Measurements from ENCODE around the gene MPP2. TPM values are rescaled to one million over a fixed set of nuclear protein-coding genes. Genes with fewer than 3 reads are reported as not detected.

Gene MPP2
- total RNA-seq, 1 donor from 2014 or later, result 1.0 TPM

DNA sequence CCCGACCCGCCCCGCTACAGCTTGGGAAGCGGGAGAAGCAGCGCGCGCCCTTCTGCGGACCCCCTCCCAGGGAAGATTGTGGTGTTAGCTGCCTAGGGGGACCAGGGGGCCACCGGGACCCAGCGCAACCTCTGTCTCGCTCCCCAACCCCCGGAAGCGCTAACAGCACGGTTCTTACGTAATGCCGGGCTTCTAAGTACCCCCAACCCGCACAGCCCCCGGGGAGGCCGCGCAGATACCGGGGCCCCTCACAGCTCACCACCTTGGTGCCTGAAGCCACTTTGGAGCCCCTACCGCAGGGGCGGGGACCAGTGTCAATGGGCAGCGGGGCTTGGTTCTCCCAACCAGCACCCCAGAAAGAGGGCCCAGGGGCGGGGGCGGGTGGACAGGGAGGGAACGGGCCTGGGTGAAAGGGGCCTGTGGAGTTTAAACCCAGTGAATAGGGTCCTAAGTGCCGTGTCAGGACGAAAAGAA is 348 bp downstream of the MPP2 start:
- Histone ChIP-seq H3K9me3 (ENCODE audit: control insufficient read depth in 3 of 3, low read length in 3 of 3) (no peaks in the 10 kb centered on the region), H3K4me1 (ENCODE audit: control insufficient read depth in 3 of 3, insufficient read depth in 3 of 3, low read length in 3 of 3) (peaks cover 17 to 23% (median 20%) of the 10 kb centered on the region in 3 donors), H3K9ac (ENCODE audit: low read depth in 1 of 3, low read length in 3 of 3) (peak overlapping the region; percentile 43 to 76 (median 73)), H3K36me3 (ENCODE audit: control insufficient read depth in 3 of 3, insufficient read depth in 3 of 3, low read length in 3 of 3) (no peaks in the 10 kb centered on the region), H3K4me3 (ENCODE audit: low read length in 3 of 3) (peak overlapping the region; percentile 65 to 73 (median 67)), H3K27ac (ENCODE audit: low read depth, low read length) (peak overlapping the region; percentile 69), H3K27me3 (ENCODE audit: control insufficient read depth in 3 of 3, insufficient read depth in 3 of 3, low read length in 3 of 3) (peaks cover 44 to 57% (median 54%) of the 10 kb centered on the region in 3 donors)

DNA sequence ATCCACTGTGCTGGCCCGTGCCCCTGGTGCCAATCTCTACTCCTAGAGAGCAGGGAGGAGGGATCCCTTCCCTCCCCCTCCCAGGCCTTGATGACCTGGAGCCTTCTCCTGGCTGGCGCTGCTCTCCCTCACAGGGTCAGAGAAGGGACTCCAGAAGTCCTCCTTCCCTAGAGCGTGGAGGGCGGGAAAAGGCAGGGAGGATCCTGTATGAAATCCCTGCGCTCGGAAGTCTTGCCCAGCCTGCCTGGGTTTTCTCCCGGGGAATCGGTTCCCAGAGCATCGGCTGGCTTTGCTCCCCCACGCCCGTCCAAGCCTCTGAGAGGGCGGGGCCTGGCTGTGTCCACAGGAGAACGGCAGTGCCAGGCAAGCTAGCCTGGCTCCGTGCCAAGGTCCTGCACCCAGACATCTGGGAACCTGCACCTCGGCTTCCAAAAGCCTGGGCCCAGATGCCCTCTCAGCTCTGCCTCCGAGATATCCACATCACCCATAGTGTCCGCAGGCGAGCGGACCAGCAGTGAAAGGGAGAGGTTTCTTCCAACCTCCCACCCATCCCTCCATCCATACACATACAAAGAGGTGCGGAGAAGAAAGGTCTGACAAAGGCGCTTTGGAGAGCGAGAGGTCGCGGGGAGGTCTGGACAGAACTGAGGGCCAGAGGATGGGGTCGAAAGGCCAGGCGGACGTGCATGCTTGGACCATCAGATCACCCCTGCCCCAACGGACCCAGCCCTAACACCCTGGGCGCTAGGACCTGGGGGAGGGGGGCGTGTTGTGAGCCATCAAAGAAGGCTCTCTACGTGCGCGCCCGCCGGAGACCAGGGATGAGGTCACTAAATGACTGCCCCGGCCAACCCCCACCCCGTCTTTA is 1.1 kb downstream of the MPP2 start:
- Histone ChIP-seq H3K27ac (ENCODE audit: low read depth, low read length) (no peak overlapping the region), H3K36me3 (ENCODE audit: control insufficient read depth in 3 of 3, insufficient read depth in 3 of 3, low read length in 3 of 3) (no peaks in the 10 kb centered on the region), H3K9me3 (ENCODE audit: control insufficient read depth in 3 of 3, low read length in 3 of 3) (no peaks in the 10 kb centered on the region), H3K4me1 (ENCODE audit: control insufficient read depth in 3 of 3, insufficient read depth in 3 of 3, low read length in 3 of 3) (peaks cover 17 to 23% (median 20%) of the 10 kb centered on the region in 3 donors), H3K4me3 (ENCODE audit: low read length in 3 of 3) (peak overlapping the region; percentile 65 to 67 (median 65)), H3K27me3 (ENCODE audit: control insufficient read depth in 3 of 3, insufficient read depth in 3 of 3, low read length in 3 of 3) (peaks cover 39 to 57% (median 56%) of the 10 kb centered on the region in 3 donors), H3K9ac (ENCODE audit: low read depth in 1 of 3, low read length in 3 of 3) (peak overlapping the region in 2 of 3 donors; percentile 73 to 76)

DNA sequence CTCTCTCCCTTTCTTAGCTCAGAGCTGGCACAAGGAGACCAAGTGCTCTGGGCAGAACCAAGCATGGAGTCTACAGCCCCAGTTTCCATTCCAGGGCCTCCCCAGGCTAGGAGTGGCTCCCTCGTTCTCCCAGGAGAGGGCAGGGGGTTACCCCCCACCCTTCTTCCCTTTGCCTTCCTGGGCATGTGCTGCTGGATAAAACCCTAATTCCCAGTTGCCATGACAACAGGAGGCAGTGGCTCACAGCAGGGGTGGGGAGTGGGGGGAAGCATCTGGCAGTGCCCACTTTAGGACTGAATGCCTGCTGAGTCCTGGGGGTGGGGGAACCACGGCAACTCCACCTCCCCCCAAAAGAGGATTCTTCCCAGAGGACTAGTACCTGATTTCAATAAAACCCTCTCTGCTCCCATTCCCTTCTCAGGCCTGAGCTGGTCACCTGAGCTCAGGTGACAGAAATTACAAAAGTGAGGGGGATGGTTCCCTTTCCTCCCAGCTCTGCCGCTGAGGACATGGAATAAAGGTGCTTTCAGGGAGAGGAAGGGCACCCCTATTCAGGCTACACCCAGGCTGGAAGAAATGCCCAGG is 1.8 kb downstream of the MPP2 start:
- H3K36me3 ChIP-seq (ENCODE audit: control insufficient read depth in 3 of 3, insufficient read depth in 3 of 3, low read length in 3 of 3), result no peaks in the 10 kb centered on the region
- no peak overlapping the region for H3K27ac ChIP-seq (ENCODE audit: low read depth, low read length)
- peaks cover 24 to 28% (median 26%) of the 10 kb centered on the region in 3 donors for H3K4me1 ChIP-seq (ENCODE audit: control insufficient read depth in 3 of 3, insufficient read depth in 3 of 3, low read length in 3 of 3)
- H3K9me3 ChIP-seq (ENCODE audit: control insufficient read depth in 3 of 3, low read length in 3 of 3), result no peaks in the 10 kb centered on the region
- peaks cover 39 to 61% (median 57%) of the 10 kb centered on the region in 3 donors for H3K27me3 ChIP-seq (ENCODE audit: control insufficient read depth in 3 of 3, insufficient read depth in 3 of 3, low read length in 3 of 3)
- peak overlapping the region in 1 of 3 donors; percentile 73 for H3K9ac ChIP-seq (ENCODE audit: low read depth in 1 of 3, low read length in 3 of 3)
- H3K4me3 ChIP-seq (ENCODE audit: low read length in 3 of 3), result peak overlapping the region in 1 of 3 donors; percentile 65

DNA sequence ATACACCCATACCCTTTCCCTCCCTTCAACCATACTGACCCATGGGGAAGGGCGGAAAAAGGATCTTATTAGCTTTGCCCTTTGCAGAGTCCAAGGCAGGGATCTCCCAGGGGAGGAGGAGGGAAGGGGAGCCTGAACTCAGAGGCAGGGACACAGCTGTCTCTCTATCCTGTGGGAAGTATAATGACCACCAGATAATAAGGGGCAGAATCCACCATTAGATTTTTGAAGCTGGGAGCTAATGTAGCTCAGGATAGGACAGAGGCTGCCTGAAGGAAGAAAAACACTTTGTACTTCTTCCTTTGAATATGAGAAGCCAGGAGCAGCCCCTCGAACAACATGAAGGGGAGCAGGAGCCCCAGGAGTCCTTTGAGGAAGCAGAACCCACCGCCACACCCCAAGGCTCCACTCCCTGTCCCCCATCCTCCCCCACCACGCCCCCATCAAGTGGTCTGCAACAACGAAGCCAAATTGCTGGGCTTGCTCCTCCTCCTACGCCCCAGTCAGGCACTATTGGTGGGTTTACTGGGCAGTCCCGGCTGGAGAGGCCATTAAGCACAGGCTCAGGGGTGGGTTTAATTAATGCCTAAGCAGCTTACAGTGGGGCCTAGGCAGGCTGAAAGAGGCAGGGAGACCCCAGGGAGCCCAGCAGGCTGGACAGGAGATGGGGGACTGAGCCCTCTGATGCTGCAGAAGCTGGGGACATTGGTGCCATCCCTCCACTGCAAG is 5.3 kb downstream of the MPP2 start:
- no peak overlapping the region for H3K4me3 ChIP-seq (ENCODE audit: low read length in 3 of 3)
- H3K36me3 ChIP-seq (ENCODE audit: control insufficient read depth in 3 of 3, insufficient read depth in 3 of 3, low read length in 3 of 3), result no peaks in the 10 kb centered on the region
- H3K27ac ChIP-seq (ENCODE audit: low read depth, low read length), result no peak overlapping the region
- H3K27me3 ChIP-seq (ENCODE audit: control insufficient read depth in 3 of 3, insufficient read depth in 3 of 3, low read length in 3 of 3), result peaks cover 28 to 53% (median 42%) of the 10 kb centered on the region in 3 donors
- H3K4me1 ChIP-seq (ENCODE audit: control insufficient read depth in 3 of 3, insufficient read depth in 3 of 3, low read length in 3 of 3), result peaks cover 22 to 26% (median 25%) of the 10 kb centered on the region in 3 donors
- H3K9ac ChIP-seq (ENCODE audit: low read depth in 1 of 3, low read length in 3 of 3), result no peak overlapping the region
- H3K9me3 ChIP-seq (ENCODE audit: control insufficient read depth in 3 of 3, low read length in 3 of 3), result no peaks in the 10 kb centered on the region

DNA sequence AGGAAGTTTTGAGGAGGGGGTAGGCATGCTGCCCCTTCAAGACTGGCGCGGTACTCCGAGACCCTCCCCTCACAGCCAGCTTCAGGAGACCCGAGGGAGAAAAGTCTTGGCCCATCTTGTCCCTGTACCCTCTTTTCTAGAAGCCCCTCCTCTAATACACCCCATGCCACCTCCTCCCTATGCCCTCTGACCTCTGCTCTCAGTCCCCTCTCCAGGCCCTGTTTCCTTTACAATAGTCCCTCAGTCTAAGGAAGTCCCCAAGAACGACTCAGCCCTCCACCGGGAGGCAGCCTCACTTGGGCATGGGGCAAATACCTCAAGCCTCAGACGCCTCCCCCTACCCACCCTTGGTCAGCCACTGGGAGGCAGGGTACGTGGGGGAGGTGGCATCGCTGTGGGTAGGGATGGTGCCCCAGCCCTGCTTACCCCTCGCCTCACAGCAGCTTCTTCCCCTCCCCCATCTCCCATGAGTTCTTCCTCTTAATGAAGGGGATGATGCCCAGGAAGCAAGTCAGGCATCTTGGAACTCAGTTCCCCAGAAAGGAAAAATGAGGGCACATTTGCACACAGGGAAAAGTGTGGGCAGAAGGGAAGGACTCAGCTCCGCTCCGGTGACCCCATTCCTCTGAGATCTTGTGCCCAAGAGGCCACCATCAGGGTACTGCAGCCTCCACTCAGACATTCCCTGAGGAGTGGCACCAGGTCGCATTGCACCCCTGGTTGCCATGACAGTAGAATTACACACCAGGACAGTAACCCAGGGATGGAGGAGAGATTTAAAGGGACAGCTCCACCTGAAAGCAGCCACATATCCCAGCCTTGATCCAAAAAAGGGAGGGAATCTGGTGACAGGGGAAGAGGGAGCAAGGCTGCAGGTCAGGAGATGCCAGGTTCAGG is 6.2 kb downstream of the MPP2 start:
- H3K9me3 ChIP-seq (ENCODE audit: control insufficient read depth in 3 of 3, low read length in 3 of 3), result no peaks in the 10 kb centered on the region
- H3K27me3 ChIP-seq (ENCODE audit: control insufficient read depth in 3 of 3, insufficient read depth in 3 of 3, low read length in 3 of 3), result peaks cover 20 to 44% (median 40%) of the 10 kb centered on the region in 3 donors
- H3K27ac ChIP-seq (ENCODE audit: low read depth, low read length), result no peak overlapping the region
- peak overlapping the region in 2 of 3 donors; percentile 25 to 38 for H3K9ac ChIP-seq (ENCODE audit: low read depth in 1 of 3, low read length in 3 of 3)
- peaks cover 14 to 19% (median 19%) of the 10 kb centered on the region in 3 donors for H3K4me1 ChIP-seq (ENCODE audit: control insufficient read depth in 3 of 3, insufficient read depth in 3 of 3, low read length in 3 of 3)
- H3K36me3 ChIP-seq (ENCODE audit: control insufficient read depth in 3 of 3, insufficient read depth in 3 of 3, low read length in 3 of 3), result no peaks in the 10 kb centered on the region
- peak overlapping the region; percentile 69 to 80 (median 74) for H3K4me3 ChIP-seq (ENCODE audit: low read length in 3 of 3)

DNA sequence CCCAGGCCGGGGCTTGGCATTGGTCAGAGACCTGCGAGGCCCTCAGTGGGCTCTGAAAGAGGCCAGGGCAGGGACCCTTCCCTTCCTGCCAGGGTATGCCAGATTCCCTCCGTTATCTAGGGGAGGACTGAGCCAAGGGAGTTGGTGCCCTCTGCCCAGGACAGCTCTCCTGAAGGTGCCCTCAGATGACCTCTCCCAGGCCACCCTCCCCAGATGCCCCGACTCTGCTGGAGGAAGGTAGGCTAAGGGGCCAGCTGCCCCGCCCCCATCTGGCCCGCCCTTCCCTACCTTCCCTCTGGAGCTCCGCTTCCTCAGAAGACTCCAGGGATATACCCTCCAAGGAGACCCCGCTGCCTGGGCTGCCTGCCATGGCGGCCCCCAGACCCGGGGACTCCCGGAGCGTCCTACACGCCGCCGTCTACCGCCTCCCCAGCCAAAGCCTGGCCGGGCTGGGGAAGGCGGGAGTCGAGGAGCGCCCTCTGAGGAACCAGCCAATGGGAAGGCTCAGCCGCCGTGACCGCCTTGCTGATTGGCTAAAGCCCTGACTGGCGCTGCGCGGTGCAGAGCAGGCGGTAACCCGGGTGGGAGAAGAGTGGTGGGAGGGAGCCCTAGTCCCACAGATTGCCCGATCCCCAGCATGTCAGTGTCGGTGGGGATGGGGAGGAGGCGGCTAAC is 7.0 kb downstream of the MPP2 start:
- H3K4me3 ChIP-seq (ENCODE audit: low read length in 3 of 3), result peak overlapping the region; percentile 69 to 80 (median 74)
- peak overlapping the region; percentile 33 to 64 (median 38) for H3K9ac ChIP-seq (ENCODE audit: low read depth in 1 of 3, low read length in 3 of 3)
- no peaks in the 10 kb centered on the region for H3K36me3 ChIP-seq (ENCODE audit: control insufficient read depth in 3 of 3, insufficient read depth in 3 of 3, low read length in 3 of 3)
- H3K4me1 ChIP-seq (ENCODE audit: control insufficient read depth in 3 of 3, insufficient read depth in 3 of 3, low read length in 3 of 3), result peaks cover 10 to 14% (median 12%) of the 10 kb centered on the region in 3 donors
- no peaks in the 10 kb centered on the region for H3K9me3 ChIP-seq (ENCODE audit: control insufficient read depth in 3 of 3, low read length in 3 of 3)
- no peak overlapping the region for H3K27ac ChIP-seq (ENCODE audit: low read depth, low read length)
- H3K27me3 ChIP-seq (ENCODE audit: control insufficient read depth in 3 of 3, insufficient read depth in 3 of 3, low read length in 3 of 3), result peaks cover 12 to 36% (median 32%) of the 10 kb centered on the region in 3 donors

DNA sequence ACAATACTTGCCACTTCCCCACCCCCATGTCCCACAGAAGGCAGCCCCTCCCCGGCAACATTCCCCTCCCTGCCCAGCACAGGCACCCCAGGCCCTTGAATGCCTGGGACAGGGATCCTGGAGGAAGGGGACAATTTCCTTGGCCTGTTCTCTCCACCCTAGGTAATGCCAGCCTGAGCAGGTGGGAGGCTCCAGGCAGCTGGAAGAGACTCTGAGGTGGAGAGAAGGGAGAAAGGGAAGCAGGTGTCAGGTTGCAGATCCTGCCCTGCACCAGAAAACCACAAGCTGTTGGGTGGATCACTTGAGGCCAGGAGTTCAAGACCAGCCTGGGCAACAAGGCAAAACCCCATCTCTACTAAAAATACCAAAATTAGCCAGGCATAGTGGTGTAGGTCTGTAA is 8.9 kb downstream of the MPP2 start:
- H3K4me3 ChIP-seq (ENCODE audit: low read length in 3 of 3), result no peak overlapping the region
- H3K27me3 ChIP-seq (ENCODE audit: control insufficient read depth in 3 of 3, insufficient read depth in 3 of 3, low read length in 3 of 3), result peaks cover 0 to 22% (median 16%) of the 10 kb centered on the region in 3 donors
- no peak overlapping the region for H3K27ac ChIP-seq (ENCODE audit: low read depth, low read length)
- peaks cover 10 to 14% (median 12%) of the 10 kb centered on the region in 3 donors for H3K4me1 ChIP-seq (ENCODE audit: control insufficient read depth in 3 of 3, insufficient read depth in 3 of 3, low read length in 3 of 3)
- no peaks in the 10 kb centered on the region for H3K9me3 ChIP-seq (ENCODE audit: control insufficient read depth in 3 of 3, low read length in 3 of 3)
- no peaks in the 10 kb centered on the region for H3K36me3 ChIP-seq (ENCODE audit: control insufficient read depth in 3 of 3, insufficient read depth in 3 of 3, low read length in 3 of 3)
- no peak overlapping the region for H3K9ac ChIP-seq (ENCODE audit: low read depth in 1 of 3, low read length in 3 of 3)

DNA sequence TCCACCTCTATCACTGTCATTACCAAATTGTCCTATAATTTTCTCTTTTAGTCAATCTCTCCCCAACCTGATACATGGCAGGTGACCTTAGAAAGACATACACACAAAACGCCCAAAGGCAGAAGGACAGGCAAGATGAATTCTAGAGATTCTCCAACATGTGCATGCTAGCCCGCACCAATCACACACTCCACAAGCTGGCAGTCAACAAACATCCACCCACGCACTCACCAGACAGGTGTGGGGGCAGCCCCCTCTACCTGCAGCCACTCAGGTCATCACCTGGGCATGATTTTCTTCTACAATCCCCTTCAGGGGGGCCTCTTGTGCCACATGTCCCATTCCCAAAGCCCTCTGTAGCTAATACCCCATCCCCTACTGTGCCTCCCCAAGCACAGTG is 9.5 kb downstream of the MPP2 start:
- peaks cover 0 to 20% (median 13%) of the 10 kb centered on the region in 3 donors for H3K27me3 ChIP-seq (ENCODE audit: control insufficient read depth in 3 of 3, insufficient read depth in 3 of 3, low read length in 3 of 3)
- no peaks in the 10 kb centered on the region for H3K36me3 ChIP-seq (ENCODE audit: control insufficient read depth in 3 of 3, insufficient read depth in 3 of 3, low read length in 3 of 3)
- peaks cover 10 to 14% (median 12%) of the 10 kb centered on the region in 3 donors for H3K4me1 ChIP-seq (ENCODE audit: control insufficient read depth in 3 of 3, insufficient read depth in 3 of 3, low read length in 3 of 3)
- H3K9me3 ChIP-seq (ENCODE audit: control insufficient read depth in 3 of 3, low read length in 3 of 3), result no peaks in the 10 kb centered on the region
- no peak overlapping the region for H3K9ac ChIP-seq (ENCODE audit: low read depth in 1 of 3, low read length in 3 of 3)
- H3K27ac ChIP-seq (ENCODE audit: low read depth, low read length), result no peak overlapping the region
- no peak overlapping the region for H3K4me3 ChIP-seq (ENCODE audit: low read length in 3 of 3)

All from skeletal muscle tissue (tissue), 4 donors.